Measurements from ENCODE around the gene KRT34. TPM values are rescaled to one million over a fixed set of nuclear protein-coding genes. Genes with fewer than 3 reads are reported as not detected.

Gene KRT34
- total and polyA plus RNA-seq, 5 donors = not detected

Other genes with a start within 250 kb of the KRT34 start
Only the 30 nearest of the 32 such genes appear.
- gene KRTAP4-5, start 232.5 kb downstream of the KRT34 start, total RNA-seq = not detected
- gene KRTAP4-5, start 232.5 kb downstream of the KRT34 start, polyA plus RNA-seq = not detected
- not detected for gene KRTAP4-4, start 221.6 kb downstream of the KRT34 start, total RNA-seq
- gene KRTAP4-4, start 221.6 kb downstream of the KRT34 start, polyA plus RNA-seq = not detected
- not detected for gene KRTAP4-3, start 214.1 kb downstream of the KRT34 start, total RNA-seq
- not detected for gene KRTAP4-3, start 214.1 kb downstream of the KRT34 start, polyA plus RNA-seq
- not detected for gene KRTAP4-2, start 204.1 kb downstream of the KRT34 start, total RNA-seq
- not detected for gene KRTAP4-2, start 204.1 kb downstream of the KRT34 start, polyA plus RNA-seq
- gene KRTAP4-1, start 197.4 kb downstream of the KRT34 start, total RNA-seq = not detected
- gene KRTAP4-1, start 197.4 kb downstream of the KRT34 start, polyA plus RNA-seq = not detected
- not detected for gene KRTAP9-1, start 192.4 kb downstream of the KRT34 start, total RNA-seq
- not detected for gene KRTAP9-1, start 192.4 kb downstream of the KRT34 start, polyA plus RNA-seq
- gene KRTAP9-2, start 155.7 kb downstream of the KRT34 start, total RNA-seq = not detected
- gene KRTAP9-2, start 155.7 kb downstream of the KRT34 start, polyA plus RNA-seq = not detected
- gene KRTAP9-3, start 149.9 kb downstream of the KRT34 start, total RNA-seq = not detected
- not detected for gene KRTAP9-3, start 149.9 kb downstream of the KRT34 start, polyA plus RNA-seq
- not detected for gene KRTAP9-8, start 144.3 kb downstream of the KRT34 start, total RNA-seq
- gene KRTAP9-8, start 144.3 kb downstream of the KRT34 start, polyA plus RNA-seq = not detected
- gene KRTAP9-4, start 132.6 kb downstream of the KRT34 start, total RNA-seq = not detected
- not detected for gene KRTAP9-4, start 132.6 kb downstream of the KRT34 start, polyA plus RNA-seq
- not detected for gene KRTAP9-9, start 126.9 kb downstream of the KRT34 start, total RNA-seq
- not detected for gene KRTAP9-9, start 126.9 kb downstream of the KRT34 start, polyA plus RNA-seq
- gene KRTAP9-6, start 116.9 kb downstream of the KRT34 start, total RNA-seq = not detected
- gene KRTAP9-6, start 116.9 kb downstream of the KRT34 start, polyA plus RNA-seq = not detected
- gene KRTAP9-7, start 106.6 kb downstream of the KRT34 start, total RNA-seq = not detected
- gene KRTAP9-7, start 106.6 kb downstream of the KRT34 start, polyA plus RNA-seq = not detected
- not detected for gene KRTAP29-1, start 79.5 kb downstream of the KRT34 start, total RNA-seq
- gene KRTAP29-1, start 79.5 kb downstream of the KRT34 start, polyA plus RNA-seq = not detected
- gene KRTAP16-1, start 73.0 kb downstream of the KRT34 start, total RNA-seq = not detected
- not detected for gene KRTAP16-1, start 73.0 kb downstream of the KRT34 start, polyA plus RNA-seq
- gene KRTAP17-1, start 66.6 kb downstream of the KRT34 start, total RNA-seq = not detected
- gene KRTAP17-1, start 66.6 kb downstream of the KRT34 start, polyA plus RNA-seq = not detected
- not detected for gene KRT33A, start 31.5 kb downstream of the KRT34 start, total RNA-seq
- not detected for gene KRT33A, start 31.5 kb downstream of the KRT34 start, polyA plus RNA-seq
- gene KRT33B, start 12.5 kb downstream of the KRT34 start, total RNA-seq = not detected
- gene KRT33B, start 12.5 kb downstream of the KRT34 start, polyA plus RNA-seq = not detected
- gene KRT31, start 15.3 kb upstream of the KRT34 start, total RNA-seq = not detected
- gene KRT31, start 15.3 kb upstream of the KRT34 start, polyA plus RNA-seq = not detected
- gene KRT37, start 42.3 kb upstream of the KRT34 start, total RNA-seq = not detected
- gene KRT37, start 42.3 kb upstream of the KRT34 start, polyA plus RNA-seq = not detected
- gene KRT38, start 58.7 kb upstream of the KRT34 start, total RNA-seq = not detected
- not detected for gene KRT38, start 58.7 kb upstream of the KRT34 start, polyA plus RNA-seq
- not detected for gene KRT32, start 85.1 kb upstream of the KRT34 start, total RNA-seq
- gene KRT32, start 85.1 kb upstream of the KRT34 start, polyA plus RNA-seq = not detected
- gene KRT35, start 98.8 kb upstream of the KRT34 start, total RNA-seq = not detected
- gene KRT35, start 98.8 kb upstream of the KRT34 start, polyA plus RNA-seq = not detected
- not detected for gene KRT36, start 107.6 kb upstream of the KRT34 start, total RNA-seq
- not detected for gene KRT36, start 107.6 kb upstream of the KRT34 start, polyA plus RNA-seq
- gene KRT13, start 123.3 kb upstream of the KRT34 start, total RNA-seq = not detected
- gene KRT13, start 123.3 kb upstream of the KRT34 start, polyA plus RNA-seq = 2.1 TPM
- under 1 TPM in 1 of 4 donors, not detected in 3; 0.11 TPM for gene KRT15, start 136.6 kb upstream of the KRT34 start, total RNA-seq
- gene KRT15, start 136.6 kb upstream of the KRT34 start, polyA plus RNA-seq = not detected
- 1 to 10 TPM; 2.1 to 3.5 (median 3.0) TPM for gene KRT19, start 146.0 kb upstream of the KRT34 start, total RNA-seq
- 0.72 TPM for gene KRT19, start 146.0 kb upstream of the KRT34 start, polyA plus RNA-seq
- not detected for gene KRT9, start 189.8 kb upstream of the KRT34 start, total RNA-seq
- not detected for gene KRT9, start 189.8 kb upstream of the KRT34 start, polyA plus RNA-seq
- not detected for gene KRT14, start 204.6 kb upstream of the KRT34 start, total RNA-seq
- gene KRT14, start 204.6 kb upstream of the KRT34 start, polyA plus RNA-seq = 0.11 TPM
- not detected for gene KRT16, start 230.5 kb upstream of the KRT34 start, total RNA-seq
- gene KRT16, start 230.5 kb upstream of the KRT34 start, polyA plus RNA-seq = 0.27 TPM